HCT116 (cell line): ENCODE measurements around the gene HK2.

ENCODE experiments used
- ATF3 ChIP-seq: IDR thresholded peaks from 2 replicates; pipeline ENCODE4 v1.6.1; 2012
- CTCF ChIP-seq, 3 experiments: fragments of 200-600 bp in 1 of 3; sonication (generic) in 1 of 3; IDR thresholded peaks in 2 of 3; conservative IDR thresholded peaks in 1 of 3; 2 replicates each; pipeline ENCODE4 v1.5.1; 2012 to 2017; ENCODE audit warnings: low read depth in 2 of 3, low read length in 2 of 3, antibody characterized with exemption in 1 of 3, borderline replicate concordance in 1 of 3, control low read depth in 1 of 3, mild to moderate bottlenecking in 1 of 3, mixed read lengths in 1 of 3, mixed run types in 1 of 3, moderate library complexity in 1 of 3; ENCODE audit not compliant: insufficient read depth in 1 of 3
- EZH2phosphoT487 ChIP-seq: fragments of 200-600 bp; IDR thresholded peaks from 2 replicates; pipeline ENCODE4 v1.6.1; 2018; ENCODE audit warnings: antibody characterized with exemption, borderline replicate concordance
- POLR2A ChIP-seq: IDR thresholded peaks from 2 replicates; pipeline ENCODE4 v1.7.0; 2011; ENCODE audit warnings: borderline replicate concordance; ENCODE audit not compliant: insufficient read depth, insufficient read length; ENCODE audit errors: extremely low read depth
- RAD21 ChIP-seq: IDR thresholded peaks from 2 replicates; pipeline ENCODE4 v1.6.1; 2012; ENCODE audit warnings: low read depth, mild to moderate bottlenecking
- SP1 ChIP-seq: IDR thresholded peaks from 2 replicates; pipeline ENCODE4 v1.6.1; 2012; ENCODE audit warnings: low read depth
- SRF ChIP-seq: IDR thresholded peaks from 2 replicates; pipeline ENCODE4 v1.6.1; 2012; ENCODE audit warnings: low read depth
- TCF7L2 ChIP-seq: IDR thresholded peaks from 2 replicates; pipeline ENCODE4 v1.7.0; 2011; ENCODE audit warnings: borderline replicate concordance, inconsistent platforms; ENCODE audit not compliant: insufficient read depth, insufficient read length; ENCODE audit errors: extremely low read depth
- YY1 ChIP-seq: IDR thresholded peaks from 2 replicates; pipeline ENCODE4 v1.6.1; 2011; ENCODE audit warnings: low read length, low read depth, moderate library complexity, mild to moderate bottlenecking; ENCODE audit not compliant: insufficient replicate concordance; ENCODE audit errors: extremely low read depth
- ZNF274 ChIP-seq: fragments of 200-500 bp; sonication (Bioruptor generic); IDR thresholded peaks from 2 replicates; pipeline ENCODE4 v1.6.1; 2014; ENCODE audit warnings: mild to moderate bottlenecking, low read depth, low read length, inconsistent platforms

GRCh38 chr2:74892609-74893008 is 58.7 kb downstream of the HK2 start:
- TF ChIP-seq TCF7L2 = no peak
- no peak for TF ChIP-seq POLR2A
- TF ChIP-seq CTCF (IDR thresholded peaks at IDR 0.05 in 2 of 3, conservative IDR thresholded peaks at IDR 0.05 in 1 of 3; ENCODE audit: borderline replicate concordance in 1 of 3, insufficient read depth in 1 of 3, low read depth in 2 of 3, low read length in 2 of 3) = no peak
- no peak for TF ChIP-seq SP1
- no peak for TF ChIP-seq YY1
- TF ChIP-seq SRF = no peak
- no peak for TF ChIP-seq RAD21
- TF ChIP-seq ATF3 = no peak
- no peak for TF ChIP-seq ZNF274
- TF ChIP-seq EZH2phosphoT487 = no peak
